Activated CD4-positive, alpha-beta T cell treated with anti-CD3 and anti-CD28 coated beads for 4 hours (primary cell): Measurements from ENCODE around the gene TMEM88.
A peak's percentile ranks its signal among the peaks of the same experiment; 100 is the strongest.
"Not testable (repeated sequence)": the region's sequence is repeated elsewhere in the genome, so short reads cannot be mapped to it uniquely, and the experiment has no call there.

Experiments
- DNase-seq, 2 donors: peaks; one replicate each; pipeline ENCODE4 v3.0.0-alpha.2; 2020

The TMEM88 gene

GRCh38 chr17:7854851-7855659 lies at the start of gene TMEM88:
TMEM88 (plus strand) TSS chr17:7855066; CDS start chr17:7855075, 9 bp downstream.
- peak; percentile 45 to 59 for DNase-seq

GRCh38 chr17:7806587-7806986 lies 48.3 kb upstream of the TMEM88 start:
- no peak for DNase-seq

GRCh38 chr17:7807206-7807605 lies 47.7 kb upstream of the TMEM88 start:
- DNase-seq: no peak

- no peak for DNase-seq
Observed at GRCh38 chr17:7809086-7809790, 45.6 kb upstream of the TMEM88 start.

GRCh38 chr17:7809791-7810343 lies 45.0 kb upstream of the TMEM88 start:
- DNase-seq: not testable (repeated sequence)

GRCh38 chr17:7811251-7811650 lies 43.6 kb upstream of the TMEM88 start:
- DNase-seq: no peak

- no peak for DNase-seq
Observed at GRCh38 chr17:7814969-7815368, 39.9 kb upstream of the TMEM88 start.

GRCh38 chr17:7816926-7817642 lies 37.8 kb upstream of the TMEM88 start:
- no peak for DNase-seq

GRCh38 chr17:7817643-7817964 lies 37.3 kb upstream of the TMEM88 start:
- DNase-seq: no peak

- no peak for DNase-seq
Observed at GRCh38 chr17:7818026-7818425, 36.8 kb upstream of the TMEM88 start.

GRCh38 chr17:7818746-7819645 lies 35.9 kb upstream of the TMEM88 start:
- no peak for DNase-seq

GRCh38 chr17:7820231-7820630 lies 34.6 kb upstream of the TMEM88 start:
- no peak for DNase-seq

- DNase-seq: no peak
Observed at GRCh38 chr17:7822126-7822525, 32.7 kb upstream of the TMEM88 start.

GRCh38 chr17:7823581-7824001 lies 31.3 kb upstream of the TMEM88 start:
- no peak for DNase-seq

GRCh38 chr17:7824021-7824924 lies 30.6 kb upstream of the TMEM88 start:
- no peak for DNase-seq

GRCh38 chr17:7825206-7825990 lies 29.5 kb upstream of the TMEM88 start:
- no peak for DNase-seq

GRCh38 chr17:7830616-7831015 lies 24.2 kb upstream of the TMEM88 start:
- no peak for DNase-seq

GRCh38 chr17:7831233-7831632 lies 23.6 kb upstream of the TMEM88 start:
- DNase-seq: no peak

- DNase-seq: no peak
Observed at GRCh38 chr17:7832431-7832830, 22.4 kb upstream of the TMEM88 start.

GRCh38 chr17:7833011-7833794 lies 21.7 kb upstream of the TMEM88 start:
- no peak for DNase-seq
